K562 (cell line): ENCODE measurements around the gene EXTL1. TPM values are rescaled to one million over a fixed set of nuclear protein-coding genes. Genes with fewer than 3 reads are reported as not detected.
A peak's percentile ranks its signal among the peaks of the same experiment; 100 is the strongest.

ENCODE experiments used
- CBX1 ChIP-seq: sonication (generic); IDR thresholded peaks from 2 replicates; pipeline ENCODE4 v1.6.1; 2016; ENCODE audit warnings: antibody characterized with exemption, low read depth, mild to moderate bottlenecking
- ERF ChIP-seq: fragments of 450-650 bp; formaldehyde crosslinking; IDR thresholded peaks from 2 replicates; pipeline ENCODE4 v1.4.0; 2020; ENCODE audit warnings: mild to moderate bottlenecking, mixed read lengths
- ESRRA ChIP-seq: fragments of 450-650 bp; IDR thresholded peaks from 2 replicates; pipeline ENCODE4 v1.6.1; 2014; ENCODE audit warnings: low read depth, mild to moderate bottlenecking, moderate library complexity, borderline replicate concordance
- ESRRB ChIP-seq: fragments of 250-450 bp; sonication (Bioruptor Pico); IDR thresholded peaks from 2 replicates; pipeline ENCODE4 v1.5.0; 2020; ENCODE audit warnings: mild to moderate bottlenecking, moderate library complexity, borderline replicate concordance
- MEIS2 ChIP-seq: fragments of 450-650 bp; IDR thresholded peaks from 2 replicates; pipeline ENCODE4 v1.6.1; 2014; ENCODE audit warnings: mild to moderate bottlenecking; ENCODE audit not compliant: partially characterized antibody
- NCOR1 ChIP-seq: fragments of 450-650 bp; IDR thresholded peaks from 2 replicates; pipeline ENCODE4 v1.6.1; 2016; ENCODE audit warnings: mild to moderate bottlenecking, moderate library complexity
- NFIX ChIP-seq: fragments of 250-450 bp; sonication (Bioruptor Pico); IDR thresholded peaks from 2 replicates; pipeline ENCODE4 v1.4.0; 2020; ENCODE audit warnings: low read depth, mild to moderate bottlenecking, moderate library complexity
- POLR3G ChIP-seq: IDR thresholded peaks from 2 replicates; pipeline ENCODE4 v1.6.1; 2011; ENCODE audit not compliant: insufficient read length, insufficient replicate concordance; ENCODE audit errors: extremely low read depth
- RFX5 ChIP-seq: IDR thresholded peaks from 2 replicates; pipeline ENCODE4 v1.6.1; 2011; ENCODE audit warnings: low read depth, mild to moderate bottlenecking, improper control_type of control experiment, low read length
- SRSF1 ChIP-seq: fragments of 200-400 bp; formaldehyde crosslinking; IDR thresholded peaks from 2 replicates; pipeline ENCODE4 v1.6.1; 2017; ENCODE audit warnings: mild to moderate bottlenecking, low read depth, low read length, moderate library complexity
- TEAD1 ChIP-seq, 2 experiments: fragments of 450-650 bp in 1 of 2; sonication (generic) in 1 of 2; formaldehyde crosslinking; IDR thresholded peaks; 2 replicates each; pipeline versions ENCODE4 v1.4.0 to v1.8.0; 2020 to 2022; ENCODE audit warnings: mild to moderate bottlenecking in 2 of 2, missing genetic modification reagents in 1 of 2
- TRIM28 ChIP-seq: fragments of 450-650 bp; IDR thresholded peaks from 2 replicates; pipeline ENCODE4 v1.6.1; 2017
- ZBTB1 ChIP-seq: sonication (generic); formaldehyde crosslinking; IDR thresholded peaks from 2 replicates; pipeline ENCODE4 v1.8.1; 2023; ENCODE audit warnings: missing genetic modification reagents, low read depth, mild to moderate bottlenecking, borderline replicate concordance
- ZNF561 ChIP-seq: fragments of 450-650 bp; formaldehyde crosslinking; conservative IDR thresholded peaks from 2 replicates; pipeline ENCODE4 v1.4.0; 2020; ENCODE audit warnings: mild to moderate bottlenecking, moderate library complexity
- polyA plus RNA-seq, 8 experiments: library from polyadenylated mRNA; depleted of rRNA in 4 of 8; stranded (reverse) in 5 of 8; unstranded in 3 of 8; fragments of >200 nt; fragmentation: Nextera tagmentation in 2 of 8; fragmentation: Illumina TruSeq in 1 of 8; extraction: Ambion mirVana in 2 of 8; extraction: Trizol in 1 of 8; gene quantifications; 2 replicates each; pipeline versions ENCODE4 v1.2.1 to v1.2.3, GENCODE V29; 2011 to 2014; ENCODE audit warnings: inconsistent platforms in 1 of 8, missing spikeins in 1 of 8
- total RNA-seq, 7 experiments: library from RNA; depleted of rRNA in 6 of 7; stranded (reverse); fragments of >200 nt in 6 of 7; fragmentation: Illumina TruSeq in 2 of 7; extraction: Trizol in 2 of 7; gene quantifications; 2 replicates each; pipeline versions ENCODE4 v1.2.1 to v1.2.3, GENCODE V29; 2011 to 2021; ENCODE audit warnings: low replicate concordance in 1 of 7
- TF ChIP-seq, protein P1 (sequence below): sonication (generic); formaldehyde crosslinking; IDR thresholded peaks from 2 replicates; pipeline ENCODE4 v1.8.1; 2023; ENCODE audit warnings: missing genetic modification reagents, mild to moderate bottlenecking, borderline replicate concordance
- TF ChIP-seq, protein P2 (sequence below): sonication (generic); formaldehyde crosslinking; IDR thresholded peaks from 2 replicates; pipeline ENCODE4 v1.8.0; 2022; ENCODE audit warnings: mild to moderate bottlenecking, missing genetic modification reagents
- TF ChIP-seq, protein P3 (sequence below): sonication (generic); formaldehyde crosslinking; IDR thresholded peaks from 2 replicates; pipeline ENCODE4 v1.8.1; 2023; ENCODE audit warnings: mild to moderate bottlenecking, missing genetic modification reagents
- TF ChIP-seq, protein P4 (sequence below), 3 experiments: fragments of 200-800 bp in 1 of 3; sonication (Bioruptor generic) in 1 of 3; sonication (generic) in 1 of 3; formaldehyde crosslinking in 1 of 3; IDR thresholded peaks; 2 replicates each; pipeline versions ENCODE4 v1.6.1 to v1.8.0; 2016 to 2022; ENCODE audit warnings: mild to moderate bottlenecking in 2 of 3, missing compliant biosample characterization in 2 of 3, missing genetic modification characterization in 2 of 3, missing genetic modification reagents in 1 of 3

The EXTL1 gene
- total and polyA plus RNA-seq, 9 of the 15 experiments (the other 6 are each of a cell fraction or from before 2014, with no cell fraction given) = 0.04 to 0.23 (median 0.08) TPM; not detected in 3

DNA sequence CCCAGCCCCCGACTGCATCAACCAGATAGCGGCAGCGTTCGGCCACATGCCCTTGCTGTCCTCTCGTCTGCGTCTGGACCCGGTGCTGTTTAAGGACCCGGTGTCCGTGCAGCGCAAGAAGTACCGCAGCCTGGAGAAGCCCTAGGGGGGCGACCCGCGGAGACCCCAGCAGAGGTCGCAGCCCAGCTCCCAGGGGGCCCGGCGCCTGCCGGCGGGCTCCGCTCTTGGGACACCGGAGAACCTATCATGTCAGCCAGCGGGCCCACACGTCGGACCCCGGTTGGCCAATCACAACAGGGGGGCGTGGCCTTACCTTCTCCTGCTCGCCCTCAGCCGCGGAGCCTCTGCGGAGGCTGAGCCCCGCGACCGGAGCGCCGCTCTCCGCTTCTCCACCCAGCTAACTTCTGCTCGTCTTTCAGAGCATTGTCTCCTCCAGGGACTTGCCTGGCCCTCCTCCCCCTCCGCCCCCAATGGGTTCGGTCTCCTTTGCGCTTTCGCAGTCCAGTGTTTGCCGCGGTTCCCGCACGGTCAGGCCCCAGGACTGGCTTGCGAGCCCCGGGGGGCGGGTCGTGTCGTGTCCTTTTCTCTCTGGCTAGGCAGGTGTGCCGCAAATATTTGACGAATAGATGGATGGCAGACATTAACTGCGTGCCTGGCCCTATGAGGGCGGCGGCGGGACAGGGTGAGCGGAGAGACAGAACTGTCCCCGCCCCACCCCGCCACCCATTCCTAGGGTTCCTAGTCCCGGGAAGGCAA is 13.8 kb downstream of the EXTL1 start (continued):
- TF ChIP-seq, protein P1, sequence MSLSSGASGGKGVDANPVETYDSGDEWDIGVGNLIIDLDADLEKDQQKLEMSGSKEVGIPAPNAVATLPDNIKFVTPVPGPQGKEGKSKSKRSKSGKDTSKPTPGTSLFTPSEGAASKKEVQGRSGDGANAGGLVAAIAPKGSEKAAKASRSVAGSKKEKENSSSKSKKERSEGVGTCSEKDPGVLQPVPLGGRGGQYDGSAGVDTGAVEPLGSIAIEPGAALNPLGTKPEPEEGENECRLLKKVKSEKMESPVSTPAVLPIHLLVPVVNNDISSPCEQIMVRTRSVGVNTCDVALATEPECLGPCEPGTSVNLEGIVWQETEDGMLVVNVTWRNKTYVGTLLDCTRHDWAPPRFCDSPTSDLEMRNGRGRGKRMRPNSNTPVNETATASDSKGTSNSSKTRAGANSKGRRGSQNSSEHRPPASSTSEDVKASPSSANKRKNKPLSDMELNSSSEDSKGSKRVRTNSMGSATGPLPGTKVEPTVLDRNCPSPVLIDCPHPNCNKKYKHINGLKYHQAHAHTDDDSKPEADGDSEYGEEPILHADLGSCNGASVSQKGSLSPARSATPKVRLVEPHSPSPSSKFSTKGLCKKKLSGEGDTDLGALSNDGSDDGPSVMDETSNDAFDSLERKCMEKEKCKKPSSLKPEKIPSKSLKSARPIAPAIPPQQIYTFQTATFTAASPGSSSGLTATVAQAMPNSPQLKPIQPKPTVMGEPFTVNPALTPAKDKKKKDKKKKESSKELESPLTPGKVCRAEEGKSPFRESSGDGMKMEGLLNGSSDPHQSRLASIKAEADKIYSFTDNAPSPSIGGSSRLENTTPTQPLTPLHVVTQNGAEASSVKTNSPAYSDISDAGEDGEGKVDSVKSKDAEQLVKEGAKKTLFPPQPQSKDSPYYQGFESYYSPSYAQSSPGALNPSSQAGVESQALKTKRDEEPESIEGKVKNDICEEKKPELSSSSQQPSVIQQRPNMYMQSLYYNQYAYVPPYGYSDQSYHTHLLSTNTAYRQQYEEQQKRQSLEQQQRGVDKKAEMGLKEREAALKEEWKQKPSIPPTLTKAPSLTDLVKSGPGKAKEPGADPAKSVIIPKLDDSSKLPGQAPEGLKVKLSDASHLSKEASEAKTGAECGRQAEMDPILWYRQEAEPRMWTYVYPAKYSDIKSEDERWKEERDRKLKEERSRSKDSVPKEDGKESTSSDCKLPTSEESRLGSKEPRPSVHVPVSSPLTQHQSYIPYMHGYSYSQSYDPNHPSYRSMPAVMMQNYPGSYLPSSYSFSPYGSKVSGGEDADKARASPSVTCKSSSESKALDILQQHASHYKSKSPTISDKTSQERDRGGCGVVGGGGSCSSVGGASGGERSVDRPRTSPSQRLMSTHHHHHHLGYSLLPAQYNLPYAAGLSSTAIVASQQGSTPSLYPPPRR (CRISPR knock-in tag) = no peak
- TF ChIP-seq ERF (peak; percentile 57; the same call in 1 of the 2 replicates), NCOR1 (no peak), CBX1 (peak; percentile 79), ESRRB (no peak), TRIM28 (no peak), POLR3G (no peak), TEAD1 (CRISPR knock-in tag; IDR thresholded peaks at IDR 0.05) (0 out of 4 replicates have a peak, but pooled peaks of 1 of the 2 experiments have one; percentile 1), ZBTB1 (peak; percentile 13; the same call in 1 of the 2 replicates), NFIX (CRISPR knock-in tag) (no peak), SRSF1 (no peak), MEIS2 (peak; percentile 37), RFX5 (no peak), ZNF561 (no peak), ESRRA (0 out of 2 replicates have a peak, but pooled peaks have one; percentile 51)
- TF ChIP-seq, protein P2, sequence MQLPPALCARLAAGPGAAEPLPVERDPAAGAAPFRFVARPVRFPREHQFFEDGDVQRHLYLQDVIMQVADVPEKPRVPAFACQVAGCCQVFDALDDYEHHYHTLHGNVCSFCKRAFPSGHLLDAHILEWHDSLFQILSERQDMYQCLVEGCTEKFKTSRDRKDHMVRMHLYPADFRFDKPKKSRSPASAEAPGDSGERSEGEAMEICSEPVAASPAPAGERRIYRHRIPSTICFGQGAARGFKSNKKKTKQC (CRISPR knock-in tag) = peak; percentile 5; the same call in 1 of the 2 replicates
- TF ChIP-seq, protein P3, sequence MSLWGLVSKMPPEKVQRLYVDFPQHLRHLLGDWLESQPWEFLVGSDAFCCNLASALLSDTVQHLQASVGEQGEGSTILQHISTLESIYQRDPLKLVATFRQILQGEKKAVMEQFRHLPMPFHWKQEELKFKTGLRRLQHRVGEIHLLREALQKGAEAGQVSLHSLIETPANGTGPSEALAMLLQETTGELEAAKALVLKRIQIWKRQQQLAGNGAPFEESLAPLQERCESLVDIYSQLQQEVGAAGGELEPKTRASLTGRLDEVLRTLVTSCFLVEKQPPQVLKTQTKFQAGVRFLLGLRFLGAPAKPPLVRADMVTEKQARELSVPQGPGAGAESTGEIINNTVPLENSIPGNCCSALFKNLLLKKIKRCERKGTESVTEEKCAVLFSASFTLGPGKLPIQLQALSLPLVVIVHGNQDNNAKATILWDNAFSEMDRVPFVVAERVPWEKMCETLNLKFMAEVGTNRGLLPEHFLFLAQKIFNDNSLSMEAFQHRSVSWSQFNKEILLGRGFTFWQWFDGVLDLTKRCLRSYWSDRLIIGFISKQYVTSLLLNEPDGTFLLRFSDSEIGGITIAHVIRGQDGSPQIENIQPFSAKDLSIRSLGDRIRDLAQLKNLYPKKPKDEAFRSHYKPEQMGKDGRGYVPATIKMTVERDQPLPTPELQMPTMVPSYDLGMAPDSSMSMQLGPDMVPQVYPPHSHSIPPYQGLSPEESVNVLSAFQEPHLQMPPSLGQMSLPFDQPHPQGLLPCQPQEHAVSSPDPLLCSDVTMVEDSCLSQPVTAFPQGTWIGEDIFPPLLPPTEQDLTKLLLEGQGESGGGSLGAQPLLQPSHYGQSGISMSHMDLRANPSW (CRISPR knock-in tag) = peak; percentile 76; the same call in 1 of the 2 replicates
- TF ChIP-seq, protein P4, sequence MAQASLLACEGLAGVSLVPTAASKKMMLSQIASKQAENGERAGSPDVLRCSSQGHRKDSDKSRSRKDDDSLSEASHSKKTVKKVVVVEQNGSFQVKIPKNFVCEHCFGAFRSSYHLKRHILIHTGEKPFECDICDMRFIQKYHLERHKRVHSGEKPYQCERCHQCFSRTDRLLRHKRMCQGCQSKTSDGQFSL (CRISPR knock-in tag; IDR thresholded peaks at IDR 0.05) = no peak
- TF ChIP-seq, protein P4 (tag; IDR thresholded peaks at IDR 0.05) = no peak
